ENCODE data around the gene SYDE2. TPM values are rescaled to one million over a fixed set of nuclear protein-coding genes. Genes with fewer than 3 reads are reported as not detected.

The SYDE2 gene
- total RNA-seq, 6 experiments from 2014 or later = 9.1 to 12.3 (median 10.3) TPM

GRCh38 chr1:85137660-85138059, 63.2 kb downstream of the SYDE2 start:
- no peak for TF ChIP-seq CTCF (IDR thresholded peaks at IDR 0.05)
- DNase-seq = no peak
- H3K4me3 Mint-ChIP-seq = no peak overlapping the region
- H3K9me3 Mint-ChIP-seq = no peaks in the 10 kb centered on the region
- no peaks in the 10 kb centered on the region; the same call in 1 of the 2 replicates for H3K4me1 Mint-ChIP-seq (ENCODE audit: low read depth)
- no peaks in the 10 kb centered on the region for H3K27me3 Mint-ChIP-seq (ENCODE audit: insufficient read depth)
- no peak overlapping the region for H3K27ac Mint-ChIP-seq
- H3K36me3 Mint-ChIP-seq (ENCODE audit: low read depth) = no peaks in the 10 kb centered on the region

GRCh38 chr1:85135392-85135798, 65.4 kb downstream of the SYDE2 start:
- Mint-ChIP-seq H3K4me3 (no peak overlapping the region), H3K27ac (no peak overlapping the region), H3K4me1 (ENCODE audit: low read depth) (no peaks in the 10 kb centered on the region; the same call in 1 of the 2 replicates), H3K27me3 (ENCODE audit: insufficient read depth) (no peaks in the 10 kb centered on the region), H3K36me3 (ENCODE audit: low read depth) (no peaks in the 10 kb centered on the region), H3K9me3 (no peaks in the 10 kb centered on the region)
- no peak for TF ChIP-seq CTCF (IDR thresholded peaks at IDR 0.05)
- DNase-seq = no peak

GRCh38 chr1:85134583-85135391, 66.0 kb downstream of the SYDE2 start:
- H3K4me3 Mint-ChIP-seq = no peak overlapping the region
- DNase-seq = peak; percentile 71
- H3K27ac Mint-ChIP-seq = no peak overlapping the region
- H3K27me3 Mint-ChIP-seq (ENCODE audit: insufficient read depth) = no peaks in the 10 kb centered on the region
- TF ChIP-seq CTCF (IDR thresholded peaks at IDR 0.05) = no peak
- no peaks in the 10 kb centered on the region for H3K36me3 Mint-ChIP-seq (ENCODE audit: low read depth)
- H3K4me1 Mint-ChIP-seq (ENCODE audit: low read depth) = no peaks in the 10 kb centered on the region; the same call in 1 of the 2 replicates
- H3K9me3 Mint-ChIP-seq = no peaks in the 10 kb centered on the region

- DNase-seq = no peak
- TF ChIP-seq CTCF (IDR thresholded peaks at IDR 0.05) = no peak
- Mint-ChIP-seq H3K36me3 (ENCODE audit: low read depth) (no peaks in the 10 kb centered on the region), H3K9me3 (no peaks in the 10 kb centered on the region), H3K27me3 (ENCODE audit: insufficient read depth) (no peaks in the 10 kb centered on the region), H3K4me1 (ENCODE audit: low read depth) (peaks cover 3% of the 10 kb centered on the region), H3K27ac (no peak overlapping the region), H3K4me3 (no peak overlapping the region)
Observed at GRCh38 chr1:85133565-85134159, 67.2 kb downstream of the SYDE2 start.

- no peak for TF ChIP-seq CTCF (IDR thresholded peaks at IDR 0.05)
- no peak for DNase-seq
- H3K27me3 Mint-ChIP-seq (ENCODE audit: insufficient read depth) = no peaks in the 10 kb centered on the region; the same call in 1 of the 2 replicates
- H3K9me3 Mint-ChIP-seq = no peaks in the 10 kb centered on the region
- peaks cover 10% of the 10 kb centered on the region for H3K4me1 Mint-ChIP-seq (ENCODE audit: low read depth)
- no peak overlapping the region for H3K4me3 Mint-ChIP-seq
- H3K36me3 Mint-ChIP-seq (ENCODE audit: low read depth) = no peaks in the 10 kb centered on the region
- H3K27ac Mint-ChIP-seq = no peak overlapping the region
Observed at GRCh38 chr1:85132078-85132720, 68.6 kb downstream of the SYDE2 start.
